GM10248 (cell line): Measurements from ENCODE around the gene PPP6C.
"Not testable (repeated sequence)": the region's sequence is repeated elsewhere in the genome, so short reads cannot be mapped to it uniquely, and the experiment has no call there.

Experiments used
- CTCF ChIA-PET: fragments of 300-600 bp; sonication (Branson Sonifier 250); formaldehyde crosslinking; extraction: SDS; loops from one replicate; lab custom pipeline; 2021; ENCODE audit warnings: antibody characterized with exemption; lab: Yijun Ruan, JAX
- POLR2A ChIA-PET: fragments of 350-650 bp; sonication (Branson Sonifier 250); formaldehyde crosslinking; extraction: SDS; loops from one replicate; lab custom pipeline; 2020; ENCODE audit warnings: antibody characterized with exemption; lab: Yijun Ruan, JAX
- DNase-seq: peaks from one replicate; pipeline ENCODE4 v3.0.0; 2012; ENCODE audit errors: extremely low spot score
- CTCF ChIP-seq: IDR thresholded peaks from 2 replicates; pipeline ENCODE4 v1.5.1; 2012; ENCODE audit warnings: mild to moderate bottlenecking, low read depth; ENCODE audit errors: extremely low read depth, missing control alignments, control extremely low read depth

PPP6C gene

DNA sequence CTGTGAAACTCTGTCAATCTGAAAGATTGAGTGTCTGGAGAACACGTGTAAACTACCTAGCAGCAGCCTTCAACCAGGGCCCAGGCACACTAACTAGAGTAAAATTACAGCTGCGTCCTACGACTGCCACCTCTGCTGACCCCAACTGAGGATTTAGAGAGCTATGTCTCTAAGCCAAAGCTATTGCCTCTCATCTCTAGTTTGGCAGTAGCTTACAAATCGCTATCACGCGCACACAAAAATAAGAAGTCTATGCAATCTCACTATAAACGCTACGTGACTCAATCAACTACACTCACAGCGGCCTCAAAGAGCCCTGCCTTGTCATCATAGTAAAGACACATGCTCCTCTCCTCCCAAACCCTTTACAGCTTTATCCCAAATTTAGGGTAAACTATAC lies 8.7 kb downstream of the PPP6C start:
- no peak for DNase-seq
- CTCF ChIA-PET: no interaction called here
- POLR2A ChIA-PET: no interaction called here
- no peak for TF ChIP-seq CTCF

- POLR2A ChIA-PET, DNase-seq: not testable (repeated sequence)
- CTCF ChIA-PET: interaction anchor here (0.8 kb wide), 1 partner anchor 11 kb away, joined by 3 read pairs; no protein-coding TSS in a partner anchor
These were observed 9.8 kb downstream of the PPP6C start for GRCh38 chr9:125179776-125180175.

DNA sequence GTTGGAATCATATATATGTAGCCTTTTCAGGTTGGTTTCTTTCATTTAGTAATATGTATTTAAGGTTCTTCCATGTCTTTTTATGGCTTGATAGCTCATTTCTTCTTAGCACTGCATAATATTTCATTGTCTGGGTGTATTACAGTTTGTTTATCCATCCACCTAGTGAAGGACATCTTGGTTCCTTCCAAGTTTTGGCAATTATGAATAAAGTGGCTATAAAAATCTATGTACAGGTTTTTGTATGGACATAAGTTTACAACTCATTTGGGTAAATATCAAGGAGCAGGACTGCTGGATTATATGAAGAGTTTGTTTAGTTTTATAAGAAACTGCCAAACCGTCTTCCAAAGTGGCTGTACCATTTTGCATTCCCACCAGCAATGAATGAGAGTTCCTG lies 11.7 kb downstream of the PPP6C start:
- ChIA-PET CTCF (no interaction called here), POLR2A (no interaction called here)
- no peak for DNase-seq
- TF ChIP-seq CTCF: no peak

DNA sequence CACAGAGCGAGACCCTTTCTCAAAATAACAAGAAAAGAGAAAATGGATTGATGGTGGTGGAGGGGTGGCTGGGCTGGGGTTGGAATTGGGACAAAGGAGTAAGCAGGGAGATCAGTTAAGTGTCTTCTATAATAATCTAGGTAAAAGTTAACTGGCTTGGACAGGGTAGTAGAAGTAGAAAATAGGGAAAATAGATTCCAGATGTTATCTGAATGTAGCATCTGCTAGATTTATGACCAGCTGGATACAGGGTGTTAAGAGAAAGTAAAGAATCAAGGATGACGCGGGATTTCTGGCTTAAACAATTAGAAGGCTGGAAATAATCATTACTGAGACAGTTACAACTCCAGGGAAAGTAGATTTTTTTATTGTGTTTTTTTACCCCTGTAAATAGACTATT lies 13.0 kb downstream of the PPP6C start:
- DNase-seq: no peak
- no peak for TF ChIP-seq CTCF
- ChIA-PET CTCF (interaction anchor here (1.1 kb wide), 1 partner anchor 25 kb away, joined by 3 read pairs; no protein-coding TSS in a partner anchor), POLR2A (no interaction called here)

GRCh38 chr9:125172031-125172755 lies 17.4 kb downstream of the PPP6C start:
- CTCF ChIA-PET: no interaction called here
- POLR2A ChIA-PET: no interaction called here
- TF ChIP-seq CTCF: no peak
- DNase-seq: no peak

GRCh38 chr9:125169895-125170294 lies 19.7 kb downstream of the PPP6C start:
- CTCF ChIA-PET: interaction anchor here (1.4 kb wide), 1 partner anchor 11 kb away, joined by 3 read pairs; no protein-coding TSS in a partner anchor
- POLR2A ChIA-PET: no interaction called here

More at GRCh38 chr9:125169895-125170294, 19.7 kb downstream of the PPP6C start:
- TF ChIP-seq CTCF: no peak
- no peak for DNase-seq
